HFFc6 (cell line): Measurements from ENCODE around the gene ANXA3. TPM values are rescaled to one million over a fixed set of nuclear protein-coding genes. Genes with fewer than 3 reads are reported as not detected.
A peak's percentile ranks its signal among the peaks of the same experiment; 100 is the strongest.

Experiments
- DNase-seq: peaks from one replicate; pipeline ENCODE4 v3.0.0-alpha.2; 2018
- H3K27ac Mint-ChIP-seq: 2 replicates; pipeline ENCODE4 v1.8.0; 2020; ENCODE audit warnings: mild to moderate bottlenecking, mixed read lengths
- H3K27me3 Mint-ChIP-seq: 2 replicates; pipeline ENCODE4 v1.8.0; 2021; ENCODE audit warnings: mild to moderate bottlenecking, moderate library complexity, mixed read lengths; ENCODE audit not compliant: insufficient read depth
- H3K36me3 Mint-ChIP-seq: 2 replicates; pipeline ENCODE4 v1.8.0; 2021; ENCODE audit warnings: low read depth, mixed read lengths
- H3K4me1 Mint-ChIP-seq: 2 replicates; pipeline ENCODE4 v1.8.0; 2020; ENCODE audit warnings: low read depth, mixed read lengths
- H3K4me3 Mint-ChIP-seq: 2 replicates; pipeline ENCODE4 v1.8.0; 2020; ENCODE audit warnings: mild to moderate bottlenecking, moderate library complexity, mixed read lengths
- H3K9me3 Mint-ChIP-seq: 2 replicates; pipeline ENCODE4 v1.8.0; 2020; ENCODE audit warnings: mild to moderate bottlenecking, mixed read lengths
- total RNA-seq, 6 experiments: library from RNA; stranded (reverse); fragmentation: NEBNext Ultra II Directional; extraction: Animal tissue kit (Norgen Biotek cat#: 25700); gene quantifications; 2 replicates in 1 of 6; 3 replicates in 5 of 6; pipeline ENCODE4 v1.2.3, GENCODE V29; 2021
- TF ChIP-seq, protein P1 (sequence below): fragments of 200-600 bp; sonication (generic); IDR thresholded peaks from 2 replicates; pipeline ENCODE4 v1.5.0; 2021; ENCODE audit warnings: antibody characterized with exemption, mild to moderate bottlenecking

The ANXA3 gene
- total RNA-seq, 6 experiments from 2014 or later: 1.5 to 3.0 (median 1.6) TPM

DNA sequence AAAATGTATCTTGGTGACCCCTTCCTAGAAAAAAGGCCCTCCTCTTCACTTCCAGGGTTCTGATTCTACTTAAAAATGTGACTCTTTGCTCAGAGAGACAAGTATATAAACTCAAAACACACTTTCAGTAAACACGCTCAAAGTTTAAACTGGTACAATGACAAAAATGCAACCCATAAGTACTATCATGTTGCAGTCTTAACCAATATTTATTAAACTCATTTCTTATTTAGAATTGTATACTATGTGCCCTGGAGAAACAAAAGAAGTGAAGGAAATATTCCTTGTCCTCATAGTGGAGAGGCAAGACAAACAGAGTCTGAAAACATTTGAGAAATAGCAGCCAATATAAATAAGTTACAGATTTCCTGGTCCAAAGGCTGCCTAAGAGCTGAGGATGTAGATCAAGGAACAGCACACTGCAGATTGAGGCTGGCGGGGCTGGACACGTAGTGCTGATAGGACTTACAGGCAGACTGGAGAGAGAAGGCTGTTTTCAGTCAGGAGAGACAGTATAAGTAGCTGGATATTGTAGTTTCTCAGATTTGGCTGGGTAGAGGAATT lies 39.1 kb upstream of the ANXA3 start:
- no peak for DNase-seq
- Mint-ChIP-seq H3K9me3 (no peaks in the 10 kb centered on the region), H3K27me3 (no peaks in the 10 kb centered on the region; the same call in 1 of the 2 replicates), H3K4me1 (peaks cover 12% of the 10 kb centered on the region), H3K27ac (no peak overlapping the region), H3K36me3 (no peaks in the 10 kb centered on the region), H3K4me3 (no peak overlapping the region)
- TF ChIP-seq, protein P1, sequence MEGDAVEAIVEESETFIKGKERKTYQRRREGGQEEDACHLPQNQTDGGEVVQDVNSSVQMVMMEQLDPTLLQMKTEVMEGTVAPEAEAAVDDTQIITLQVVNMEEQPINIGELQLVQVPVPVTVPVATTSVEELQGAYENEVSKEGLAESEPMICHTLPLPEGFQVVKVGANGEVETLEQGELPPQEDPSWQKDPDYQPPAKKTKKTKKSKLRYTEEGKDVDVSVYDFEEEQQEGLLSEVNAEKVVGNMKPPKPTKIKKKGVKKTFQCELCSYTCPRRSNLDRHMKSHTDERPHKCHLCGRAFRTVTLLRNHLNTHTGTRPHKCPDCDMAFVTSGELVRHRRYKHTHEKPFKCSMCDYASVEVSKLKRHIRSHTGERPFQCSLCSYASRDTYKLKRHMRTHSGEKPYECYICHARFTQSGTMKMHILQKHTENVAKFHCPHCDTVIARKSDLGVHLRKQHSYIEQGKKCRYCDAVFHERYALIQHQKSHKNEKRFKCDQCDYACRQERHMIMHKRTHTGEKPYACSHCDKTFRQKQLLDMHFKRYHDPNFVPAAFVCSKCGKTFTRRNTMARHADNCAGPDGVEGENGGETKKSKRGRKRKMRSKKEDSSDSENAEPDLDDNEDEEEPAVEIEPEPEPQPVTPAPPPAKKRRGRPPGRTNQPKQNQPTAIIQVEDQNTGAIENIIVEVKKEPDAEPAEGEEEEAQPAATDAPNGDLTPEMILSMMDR: no peak

DNA sequence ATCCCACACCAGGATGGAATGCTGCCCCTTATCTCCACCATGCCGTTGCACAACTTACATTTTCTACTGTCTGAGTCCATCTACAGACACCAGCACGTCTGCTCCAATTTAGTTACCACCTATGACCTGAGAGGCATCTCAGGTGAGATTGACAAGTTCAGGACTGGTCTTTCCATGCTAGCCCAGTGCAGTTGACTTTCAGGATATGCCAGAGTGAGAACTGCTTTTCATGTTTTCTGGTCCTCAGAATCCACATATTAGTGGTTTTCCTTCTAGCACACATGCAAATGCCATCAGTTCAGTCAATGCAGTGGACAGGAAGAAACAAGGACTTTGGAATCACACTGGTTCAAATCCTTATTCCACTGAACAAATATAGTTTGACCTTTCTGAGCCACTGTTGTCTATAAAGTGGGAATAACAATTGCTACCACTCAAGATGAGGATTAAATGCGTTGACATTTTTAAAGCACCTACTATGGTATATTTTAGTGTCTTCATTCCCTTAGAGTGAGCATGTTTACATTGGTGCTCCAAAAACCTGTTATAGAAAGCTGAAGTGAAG lies 38.1 kb upstream of the ANXA3 start:
- Mint-ChIP-seq H3K4me1 (peaks cover 14% of the 10 kb centered on the region), H3K9me3 (no peaks in the 10 kb centered on the region), H3K4me3 (no peak overlapping the region), H3K36me3 (no peaks in the 10 kb centered on the region), H3K27me3 (no peaks in the 10 kb centered on the region), H3K27ac (no peak overlapping the region)
- DNase-seq: no peak
- TF ChIP-seq, protein P1: no peak

DNA sequence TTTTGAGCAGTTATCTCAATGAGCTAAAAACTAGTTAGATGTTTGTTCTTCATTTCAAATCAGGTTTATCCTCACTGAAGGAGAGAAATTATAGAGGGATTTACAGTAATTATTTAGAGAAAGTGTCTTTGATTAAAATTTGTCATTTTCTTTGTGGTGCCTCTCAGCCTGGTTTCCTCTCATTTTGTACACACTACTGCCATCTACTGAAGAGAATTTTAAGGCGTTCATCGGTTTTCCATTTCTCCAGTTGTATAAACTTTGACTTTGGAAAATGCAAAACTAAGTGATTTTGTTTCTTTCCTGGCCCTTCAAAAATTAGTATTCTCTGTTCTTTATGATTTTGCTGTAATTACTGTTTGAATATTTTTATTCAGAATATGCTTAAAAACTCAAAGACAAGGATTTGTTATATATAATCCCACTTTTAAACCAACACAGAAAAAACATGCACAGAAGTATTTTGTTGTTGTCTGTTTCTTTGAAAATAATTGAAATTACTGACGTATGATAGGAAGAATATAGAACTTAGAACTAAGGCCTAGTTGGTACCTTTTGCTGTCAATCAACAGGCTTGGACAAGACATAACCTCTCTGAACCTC lies 34.4 kb upstream of the ANXA3 start:
- Mint-ChIP-seq H3K4me3 (no peak overlapping the region), H3K27ac (no peak overlapping the region), H3K36me3 (no peaks in the 10 kb centered on the region), H3K4me1 (peaks cover 33% of the 10 kb centered on the region), H3K27me3 (no peaks in the 10 kb centered on the region), H3K9me3 (no peaks in the 10 kb centered on the region)
- TF ChIP-seq, protein P1: peak; percentile 85
- DNase-seq: peak; percentile 43

DNA sequence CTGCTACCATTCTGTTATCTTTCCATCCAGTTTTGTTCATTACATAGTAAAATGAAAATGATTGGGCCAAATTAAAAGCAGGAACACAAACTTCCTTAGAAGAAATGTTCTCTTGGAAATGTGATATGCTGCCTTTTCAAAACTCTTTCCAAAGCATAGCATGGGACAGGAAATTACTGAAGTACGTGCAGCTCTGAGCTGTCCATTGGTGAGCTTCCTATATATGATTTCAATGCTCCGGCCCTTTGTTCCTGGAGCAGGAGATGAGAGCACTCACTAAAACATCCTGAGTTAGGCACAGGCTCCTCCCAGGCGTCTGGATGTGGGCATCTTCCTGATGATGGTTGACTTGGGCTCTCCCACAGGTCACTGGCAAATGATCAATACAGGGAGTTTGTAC lies 33.0 kb upstream of the ANXA3 start:
- H3K27me3 Mint-ChIP-seq: no peaks in the 10 kb centered on the region
- DNase-seq: no peak

DNA sequence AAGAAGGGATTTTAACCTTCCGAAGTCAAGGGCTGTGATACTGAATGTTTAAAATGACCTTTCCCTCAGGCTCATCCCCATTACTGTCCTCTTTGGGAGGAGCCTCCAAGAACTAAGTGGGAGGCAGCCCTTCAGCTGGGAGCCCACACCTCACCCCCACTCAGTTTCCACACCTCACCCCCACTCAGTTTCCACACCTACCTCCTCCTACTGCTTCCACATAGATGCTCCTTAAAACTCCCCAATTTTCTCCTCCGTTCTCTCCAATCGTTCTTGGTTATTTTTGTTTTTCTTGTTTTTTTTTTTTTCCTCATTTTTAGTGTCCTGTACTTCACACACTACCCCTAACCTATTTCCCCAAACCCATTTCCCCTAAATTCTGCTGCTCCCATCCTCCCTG lies 31.6 kb upstream of the ANXA3 start:
- no peak overlapping the region for H3K4me3 Mint-ChIP-seq
- H3K4me1 Mint-ChIP-seq: peaks cover 33% of the 10 kb centered on the region
- TF ChIP-seq, protein P1: no peak
- H3K36me3 Mint-ChIP-seq: no peaks in the 10 kb centered on the region
- DNase-seq: no peak
- H3K27me3 Mint-ChIP-seq: no peaks in the 10 kb centered on the region
- H3K27ac Mint-ChIP-seq: no peak overlapping the region
- H3K9me3 Mint-ChIP-seq: no peaks in the 10 kb centered on the region

More for the DNA sequence above, 33.0 kb upstream of the ANXA3 start:
- no peaks in the 10 kb centered on the region for H3K36me3 Mint-ChIP-seq
- no peak overlapping the region for H3K4me3 Mint-ChIP-seq
- no peaks in the 10 kb centered on the region for H3K9me3 Mint-ChIP-seq
- peaks cover 33% of the 10 kb centered on the region for H3K4me1 Mint-ChIP-seq
- TF ChIP-seq, protein P1: no peak
- no peak overlapping the region for H3K27ac Mint-ChIP-seq
